A549 (cell line): ENCODE measurements around the gene CFLAR. TPM values are rescaled to one million over a fixed set of nuclear protein-coding genes. Genes with fewer than 3 reads are reported as not detected.
A peak's percentile ranks its signal among the peaks of the same experiment; 100 is the strongest.

Experiments used
- ATAC-seq, 2 experiments: fragments of 200-7000 bp in 1 of 2; fragments of >200 bp in 1 of 2; cut with Nextera tagmentation in 1 of 2; cut with Tn5 transposase in 1 of 2; 3 replicates each; pipeline versions ENCODE4 v1.8.0 to v1.9.1; 2018 to 2020; ENCODE audit warnings: mild to moderate bottlenecking in 1 of 2, moderate library complexity in 1 of 2
- CTCF ChIA-PET: fragments of 300-600 bp; sonication (Branson Sonifier 250); formaldehyde crosslinking; extraction: SDS; loops from one replicate; lab custom pipeline; 2021; ENCODE audit warnings: antibody characterized with exemption, inconsistent platforms; lab: Yijun Ruan, JAX
- POLR2A ChIA-PET: fragments of 350-600 bp; formaldehyde crosslinking; extraction: SDS; loops from one replicate; lab custom pipeline; 2021; ENCODE audit warnings: antibody characterized with exemption, inconsistent platforms; lab: Yijun Ruan, JAX
- DNase-seq, 2 experiments: peaks; one replicate each; pipeline versions ENCODE4 v3.0.0 to v3.0.0-alpha.2; 2011 to 2016; ENCODE audit warnings: low read depth in 1 of 2, low spot score in 1 of 2
- FAIRE-seq: peaks from 2 replicates; lab custom pipeline; 2011; peaks lifted over from hg19 to GRCh38; lab: Jason Lieb, UNC
- H3K27ac ChIP-seq, 2 experiments: fragments of >200 bp; sonication (Bioruptor Twin); formaldehyde crosslinking; 3 replicates each; pipeline ENCODE4 v1.5.1; 2016 to 2017
- H3K4me1 ChIP-seq: fragments of >200 bp; sonication (Bioruptor Twin); formaldehyde crosslinking; 3 replicates; pipeline ENCODE4 v1.6.1; 2016
- H3K4me2 ChIP-seq: fragments of >200 bp; sonication (Bioruptor Twin); formaldehyde crosslinking; 3 replicates; pipeline ENCODE4 v1.6.1; 2016
- H3K4me3 ChIP-seq: fragments of >200 bp; sonication (Bioruptor Twin); formaldehyde crosslinking; 3 replicates; pipeline ENCODE4 v1.5.1; 2016
- H3K9me3 ChIP-seq: fragments of >200 bp; sonication (Bioruptor Twin); formaldehyde crosslinking; 3 replicates; pipeline ENCODE4 v1.6.1; 2016
- BHLHE40 ChIP-seq: IDR thresholded peaks from 2 replicates; pipeline ENCODE4 v1.6.1; 2012; ENCODE audit warnings: low read depth, low read length, inconsistent platforms
- EHF ChIP-seq: fragments of 250-450 bp; sonication (Bioruptor Pico); IDR thresholded peaks from 2 replicates; pipeline ENCODE4 v1.5.0; 2020; ENCODE audit warnings: mild to moderate bottlenecking
- EHMT2 ChIP-seq: fragments of 200-600 bp; sonication (generic); IDR thresholded peaks from 2 replicates; pipeline ENCODE4 v1.6.1; 2016; ENCODE audit warnings: antibody characterized with exemption, low read depth, mild to moderate bottlenecking, moderate library complexity
- FOSB ChIP-seq: fragments of 250-450 bp; sonication (Bioruptor Pico); IDR thresholded peaks from 2 replicates; pipeline ENCODE4 v1.5.0; 2020; ENCODE audit warnings: mild to moderate bottlenecking, moderate library complexity
- FOXS1 ChIP-seq: fragments of 250-450 bp; sonication (Bioruptor Pico); IDR thresholded peaks from 2 replicates; pipeline ENCODE4 v1.5.0; 2020; ENCODE audit warnings: mild to moderate bottlenecking, moderate library complexity
- GATA3 ChIP-seq: IDR thresholded peaks from 2 replicates; pipeline ENCODE4 v1.6.1; 2012; ENCODE audit warnings: borderline replicate concordance
- HEYL ChIP-seq: fragments of 250-450 bp; sonication (Bioruptor Pico); IDR thresholded peaks from 2 replicates; pipeline ENCODE4 v1.8.0; 2021; ENCODE audit warnings: mild to moderate bottlenecking, moderate library complexity
- HOXA7 ChIP-seq: fragments of 250-450 bp; sonication (Bioruptor Pico); IDR thresholded peaks from 2 replicates; pipeline ENCODE4 v1.5.0; 2020; ENCODE audit warnings: mild to moderate bottlenecking, moderate library complexity
- HOXB5 ChIP-seq: fragments of 250-450 bp; sonication (Bioruptor Pico); IDR thresholded peaks from 2 replicates; pipeline ENCODE4 v1.5.0; 2020; ENCODE audit warnings: mild to moderate bottlenecking, moderate library complexity
- JUNB ChIP-seq: fragments of >200 bp; sonication (Bioruptor Twin); formaldehyde crosslinking; IDR thresholded peaks from 2 replicates; pipeline ENCODE4 v1.6.1; 2016
- KDM1A ChIP-seq: fragments of 200-600 bp; sonication (generic); IDR thresholded peaks from 2 replicates; pipeline ENCODE4 v1.6.1; 2016; ENCODE audit warnings: low read depth, mild to moderate bottlenecking
- MAFK ChIP-seq: fragments of 450-650 bp; IDR thresholded peaks from 2 replicates; pipeline ENCODE4 v1.6.1; 2014; ENCODE audit not compliant: partially characterized antibody
- MAZ ChIP-seq: fragments of 150-350 bp; IDR thresholded peaks from 2 replicates; pipeline ENCODE4 v1.6.1; 2014; ENCODE audit warnings: antibody characterized with exemption, low read depth, low read length, borderline replicate concordance
- NFE2L2 ChIP-seq: fragments of 150-350 bp; conservative IDR thresholded peaks from 2 replicates; pipeline ENCODE4 v1.6.1; 2014; ENCODE audit warnings: low read length
- POLR2A ChIP-seq: IDR thresholded peaks from 2 replicates; pipeline ENCODE4 v1.6.1; 2012; ENCODE audit warnings: mild to moderate bottlenecking, low read length
- RAD21 ChIP-seq, 2 experiments: fragments of >200 bp in 1 of 2; sonication (Bioruptor Twin) in 1 of 2; formaldehyde crosslinking in 1 of 2; IDR thresholded peaks in 1 of 2; conservative IDR thresholded peaks in 1 of 2; 2 replicates in 1 of 2; 3 replicates in 1 of 2; pipeline ENCODE4 v1.6.1; 2012 to 2018; ENCODE audit warnings: inconsistent platforms in 1 of 2
- RNF2 ChIP-seq: fragments of 200-600 bp; sonication (generic); IDR thresholded peaks from 2 replicates; pipeline ENCODE4 v1.6.1; 2016; ENCODE audit warnings: low read depth, mild to moderate bottlenecking, antibody characterized with exemption, moderate library complexity, borderline replicate concordance
- SMC3 ChIP-seq: fragments of >200 bp; sonication (Bioruptor Twin); formaldehyde crosslinking; IDR thresholded peaks from 3 replicates; pipeline ENCODE4 v1.6.1; 2018; ENCODE audit warnings: inconsistent platforms
- ZC3H11A ChIP-seq: fragments of 450-650 bp; IDR thresholded peaks from 2 replicates; pipeline ENCODE4 v1.6.1; 2014; ENCODE audit warnings: antibody characterized with exemption, mild to moderate bottlenecking
- ZFP36 ChIP-seq: fragments of 450-650 bp; IDR thresholded peaks from 2 replicates; pipeline ENCODE4 v1.6.1; 2014; ENCODE audit warnings: borderline replicate concordance; ENCODE audit not compliant: partially characterized antibody
- ZNF302 ChIP-seq: fragments of 250-450 bp; sonication (Bioruptor Pico); IDR thresholded peaks from 2 replicates; pipeline ENCODE4 v1.9.0; 2021; ENCODE audit warnings: inconsistent platforms, mild to moderate bottlenecking, moderate library complexity
- ZSCAN20 ChIP-seq: fragments of 250-450 bp; sonication (Bioruptor Pico); IDR thresholded peaks from 2 replicates; pipeline ENCODE4 v1.8.0; 2022; ENCODE audit warnings: mild to moderate bottlenecking, moderate library complexity
- WGBS: methylation state at CpG from one replicate; pipeline ENCODE4 v1.1.6; 2017; ENCODE audit errors: missing lambda C conversion rate; 5-methylcytosine and 5-hydroxymethylcytosine counted together
- polyA plus RNA-seq, 4 experiments: library from polyadenylated mRNA; depleted of rRNA in 3 of 4; stranded (reverse); fragments of >200 nt; fragmentation: RNase III in 1 of 4; extraction: RNeasy Plus Mini Kit Qiagen cat#74134 plus additional on column Dnase treatment in 1 of 4; gene quantifications; 2 replicates in 3 of 4; 3 replicates in 1 of 4; pipeline ENCODE4 v1.2.3, GENCODE V29; 2011 to 2017
- TF ChIP-seq, protein P1 (sequence below): fragments of >200 bp; sonication (Bioruptor Twin); formaldehyde crosslinking; IDR thresholded peaks from 2 replicates; pipeline ENCODE4 v1.6.1; 2016
- TF ChIP-seq, protein P2 (sequence below): fragments of 450-650 bp; IDR thresholded peaks from 2 replicates; pipeline ENCODE4 v1.6.1; 2014; ENCODE audit warnings: antibody characterized with exemption
- TF ChIP-seq, protein P3 (sequence below): IDR thresholded peaks from 2 replicates; pipeline ENCODE4 v1.6.1; 2012
- TF ChIP-seq, protein P4 (sequence below): fragments of 250-450 bp; sonication (Bioruptor Pico); IDR thresholded peaks from 2 replicates; pipeline ENCODE4 v1.5.0; 2021; ENCODE audit warnings: mild to moderate bottlenecking, moderate library complexity, borderline replicate concordance

The CFLAR gene
- polyA plus RNA-seq, 2 of the 4 experiments (the other 2 are of a cell fraction) = 56.5 to 89.4 TPM

DNA sequence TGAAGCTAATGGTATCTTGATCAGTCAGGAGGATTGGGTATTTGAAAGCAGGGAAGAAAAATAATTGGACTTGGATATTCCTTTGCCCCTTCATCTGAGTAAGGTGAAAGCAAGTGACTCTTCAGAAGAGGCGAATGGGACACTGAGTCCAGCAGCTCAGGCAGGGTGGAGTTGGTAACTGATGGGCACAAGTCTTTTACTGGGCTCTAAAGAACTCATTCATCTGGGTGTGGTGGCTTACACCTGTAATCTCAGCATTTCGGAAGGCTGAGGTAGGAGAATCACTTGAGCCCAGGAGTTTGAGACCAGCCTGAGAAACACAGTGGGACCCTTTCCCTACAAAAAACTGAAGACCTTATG, 11.2 kb downstream of the CFLAR start:
- Histone ChIP-seq H3K4me2 (peak overlapping the region; percentile 79), H3K9me3 (no peaks in the 10 kb centered on the region), H3K4me3 (0 out of 3 replicates have a peak overlapping the region, but pooled peaks have one; percentile 25), H3K4me1 (peaks cover 99% of the 10 kb centered on the region), H3K27ac (peak overlapping the region; percentile 86 to 89)
- TF ChIP-seq NFE2L2 (no peak), SMC3 (no peak), MAZ (no peak), HOXA7 (CRISPR knock-in tag) (no peak), KDM1A (no peak)
- TF ChIP-seq, protein P1, sequence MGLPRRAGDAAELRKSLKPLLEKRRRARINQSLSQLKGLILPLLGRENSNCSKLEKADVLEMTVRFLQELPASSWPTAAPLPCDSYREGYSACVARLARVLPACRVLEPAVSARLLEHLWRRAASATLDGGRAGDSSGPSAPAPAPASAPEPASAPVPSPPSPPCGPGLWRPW = no peak
- no peak for FAIRE-seq
- ChIA-PET POLR2A (interaction anchor here (1.2 kb wide), 1 partner anchor 21 kb away, joined by 4 read pairs; no protein-coding TSS in a partner anchor), CTCF (interaction anchor here (1.0 to 1.8 kb wide), 3 partner anchors 9 to 50 kb away, joined by 3 to 8 read pairs (median 7); no protein-coding TSS in a partner anchor)
- WGBS = 47% methylated on average over 2 of the region's 2 CpGs
- peak in 1 of 2 experiments; percentile 6; a peak in 3 of 6 replicates for ATAC-seq
- no peak for DNase-seq

DNA sequence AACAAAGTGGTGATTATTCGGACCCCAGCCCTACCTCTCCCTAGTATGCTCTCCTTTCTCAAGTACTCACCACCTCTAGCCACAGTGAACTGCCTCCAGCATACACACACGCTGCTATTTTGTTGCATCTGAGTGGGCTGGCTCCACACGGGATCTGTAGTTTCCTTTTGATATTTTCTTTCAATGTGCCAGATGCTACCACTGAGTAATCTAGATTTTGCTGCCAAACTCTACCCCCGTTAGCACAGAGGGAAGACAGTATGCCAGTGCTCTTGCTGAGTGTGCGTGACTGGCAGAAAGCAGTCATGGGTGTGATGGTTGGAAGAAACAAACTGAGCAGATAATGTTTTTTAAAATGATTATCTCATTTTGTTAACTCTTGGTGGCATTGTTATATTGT, 11.6 kb downstream of the CFLAR start:
- ATAC-seq (peak; percentile 36 to 48; a peak in 3 of 6 replicates), FAIRE-seq (no peak), DNase-seq (peak in 1 of 2 experiments; percentile 55)
- 12% methylated on average over 5 of the region's 5 CpGs for WGBS
- H3K9me3 ChIP-seq = no peaks in the 10 kb centered on the region
- H3K4me3 ChIP-seq = peak overlapping the region; percentile 25; the same call in 1 of the 3 replicates
- TF ChIP-seq RNF2 (no peak), EHF (CRISPR knock-in tag) (no peak), RAD21 (conservative IDR thresholded peaks at IDR 0.05 in 1 of 2, IDR thresholded peaks at IDR 0.05 in 1 of 2) (no peak), GATA3 (no peak), NFE2L2 (peak; percentile 86), BHLHE40 (no peak), EHMT2 (no peak), JUNB (no peak), POLR2A (no peak), ZNF302 (CRISPR knock-in tag) (no peak), HOXA7 (CRISPR knock-in tag) (no peak), FOSB (CRISPR knock-in tag) (no peak), MAFK (peak; percentile 90), ZSCAN20 (CRISPR knock-in tag) (no peak), ZC3H11A (no peak)
- TF ChIP-seq, protein P1 = no peak
- TF ChIP-seq, protein P2, sequence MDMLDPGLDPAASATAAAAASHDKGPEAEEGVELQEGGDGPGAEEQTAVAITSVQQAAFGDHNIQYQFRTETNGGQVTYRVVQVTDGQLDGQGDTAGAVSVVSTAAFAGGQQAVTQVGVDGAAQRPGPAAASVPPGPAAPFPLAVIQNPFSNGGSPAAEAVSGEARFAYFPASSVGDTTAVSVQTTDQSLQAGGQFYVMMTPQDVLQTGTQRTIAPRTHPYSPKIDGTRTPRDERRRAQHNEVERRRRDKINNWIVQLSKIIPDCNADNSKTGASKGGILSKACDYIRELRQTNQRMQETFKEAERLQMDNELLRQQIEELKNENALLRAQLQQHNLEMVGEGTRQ = no peak
- TF ChIP-seq, protein P3, sequence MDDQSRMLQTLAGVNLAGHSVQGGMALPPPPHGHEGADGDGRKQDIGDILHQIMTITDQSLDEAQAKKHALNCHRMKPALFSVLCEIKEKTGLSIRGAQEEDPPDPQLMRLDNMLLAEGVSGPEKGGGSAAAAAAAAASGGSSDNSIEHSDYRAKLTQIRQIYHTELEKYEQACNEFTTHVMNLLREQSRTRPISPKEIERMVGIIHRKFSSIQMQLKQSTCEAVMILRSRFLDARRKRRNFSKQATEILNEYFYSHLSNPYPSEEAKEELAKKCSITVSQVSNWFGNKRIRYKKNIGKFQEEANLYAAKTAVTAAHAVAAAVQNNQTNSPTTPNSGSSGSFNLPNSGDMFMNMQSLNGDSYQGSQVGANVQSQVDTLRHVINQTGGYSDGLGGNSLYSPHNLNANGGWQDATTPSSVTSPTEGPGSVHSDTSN = no peak
- ChIA-PET CTCF (interaction anchor here (1.0 to 1.8 kb wide), 3 partner anchors 8 to 50 kb away, joined by 3 to 8 read pairs (median 7); no protein-coding TSS in a partner anchor), POLR2A (interaction anchor here (1.2 kb wide), 1 partner anchor 21 kb away, joined by 4 read pairs; no protein-coding TSS in a partner anchor)
- peak overlapping the region; percentile 86 to 89 for H3K27ac ChIP-seq
- peaks cover 99% of the 10 kb centered on the region for H3K4me1 ChIP-seq
- H3K4me2 ChIP-seq = peak overlapping the region; percentile 79

DNA sequence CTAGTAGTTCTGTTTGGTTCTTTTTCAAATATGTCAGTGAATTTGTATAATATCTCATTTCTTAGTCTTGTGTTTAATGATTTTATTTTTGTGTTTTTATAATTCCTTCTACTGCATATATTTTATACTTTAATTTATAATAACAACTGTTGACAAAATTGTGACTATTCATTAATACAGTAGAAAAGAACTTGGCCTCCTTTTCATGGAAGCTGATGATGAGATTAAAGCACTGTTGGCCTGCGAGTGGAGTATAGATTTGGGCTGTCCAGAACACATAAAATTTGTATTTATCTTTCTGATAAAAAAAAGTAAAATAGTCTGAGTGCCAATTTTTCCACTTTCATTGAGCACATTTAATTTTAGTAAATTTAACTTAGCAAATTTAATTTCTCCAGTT, 12.1 kb downstream of the CFLAR start:
- no peak for FAIRE-seq
- no peak for ATAC-seq
- Histone ChIP-seq H3K27ac (peak overlapping the region; percentile 86 to 89), H3K4me3 (no peak overlapping the region)
- DNase-seq = no peak
- TF ChIP-seq RNF2 (no peak), MAFK (no peak), HOXB5 (CRISPR knock-in tag) (no peak), HEYL (no peak), SMC3 (no peak), GATA3 (no peak), KDM1A (no peak), ZFP36 (no peak), FOXS1 (CRISPR knock-in tag) (no peak), EHMT2 (no peak)
- TF ChIP-seq, protein P4, sequence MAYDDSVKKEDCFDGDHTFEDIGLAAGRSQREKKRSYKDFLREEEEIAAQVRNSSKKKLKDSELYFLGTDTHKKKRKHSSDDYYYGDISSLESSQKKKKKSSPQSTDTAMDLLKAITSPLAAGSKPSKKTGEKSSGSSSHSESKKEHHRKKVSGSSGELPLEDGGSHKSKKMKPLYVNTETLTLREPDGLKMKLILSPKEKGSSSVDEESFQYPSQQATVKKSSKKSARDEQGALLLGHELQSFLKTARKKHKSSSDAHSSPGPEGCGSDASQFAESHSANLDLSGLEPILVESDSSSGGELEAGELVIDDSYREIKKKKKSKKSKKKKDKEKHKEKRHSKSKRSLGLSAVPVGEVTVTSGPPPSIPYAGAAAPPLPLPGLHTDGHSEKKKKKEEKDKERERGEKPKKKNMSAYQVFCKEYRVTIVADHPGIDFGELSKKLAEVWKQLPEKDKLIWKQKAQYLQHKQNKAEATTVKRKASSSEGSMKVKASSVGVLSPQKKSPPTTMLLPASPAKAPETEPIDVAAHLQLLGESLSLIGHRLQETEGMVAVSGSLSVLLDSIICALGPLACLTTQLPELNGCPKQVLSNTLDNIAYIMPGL (CRISPR knock-in tag) = no peak
- TF ChIP-seq, all 56 proteins: peak for 0
- no peaks in the 10 kb centered on the region for H3K9me3 ChIP-seq
- POLR2A ChIA-PET = interaction anchor here (1.1 kb wide), 1 partner anchor 22 kb away, joined by 3 read pairs; no protein-coding TSS in a partner anchor
- CTCF ChIA-PET = interaction anchor here (0.9 to 1.2 kb wide), 4 partner anchors 16 to 30 kb away, joined by 3 to 11 read pairs (median 4); no protein-coding TSS in a partner anchor
- H3K4me1 ChIP-seq = peaks cover 98% of the 10 kb centered on the region
- 80% methylated on average over 1 of the region's 1 CpG for WGBS
- peak overlapping the region; percentile 79 for H3K4me2 ChIP-seq
